Thyroid gland (tissue), 4 donors: ENCODE data around the gene HBM.

Source experiments
- CTCF ChIP-seq, 6 experiments: fragments of 200-600 bp in 3 of 6; fragments of 450-650 bp in 3 of 6; sonication (generic) in 3 of 6; IDR thresholded peaks; one replicate each; pipeline ENCODE4 v1.5.1; 2016 to 2019; ENCODE audit warnings: antibody characterized with exemption in 6 of 6, mild to moderate bottlenecking in 2 of 6, inconsistent platforms in 1 of 6, moderate library complexity in 1 of 6
- POLR2A ChIP-seq, 2 donors: fragments of 450-650 bp; IDR thresholded peaks; one replicate each; pipeline ENCODE4 v1.6.1; 2017; ENCODE audit warnings: antibody characterized with exemption in 2 of 2, mild to moderate bottlenecking in 2 of 2, moderate library complexity in 1 of 2

DNA sequence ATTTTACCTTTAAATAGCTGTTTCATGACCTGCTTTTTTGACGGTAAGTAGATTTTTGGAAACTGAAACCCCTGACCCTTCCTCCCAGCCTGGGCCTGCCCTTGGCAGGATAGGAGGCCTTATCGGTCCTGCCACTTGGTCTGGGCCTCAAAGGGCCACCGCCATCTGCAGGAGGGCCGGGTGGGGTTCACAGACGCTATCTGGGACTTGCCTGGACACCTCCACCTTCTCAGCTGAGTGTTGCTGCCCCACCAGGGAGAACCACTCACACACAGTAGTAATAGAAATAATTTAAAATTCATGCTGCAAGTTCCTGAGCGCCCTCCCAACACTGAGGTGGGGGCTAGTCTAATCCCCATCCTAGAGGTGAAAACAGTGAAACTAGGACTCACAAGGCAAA is 22.7 kb upstream of the HBM start:
- TF ChIP-seq CTCF (IDR thresholded peaks at IDR 0.05) (no peak), POLR2A (IDR thresholded peaks at IDR 0.05) (no peak)
